ENCODE measurements around the gene PDE6C.

PDE6C gene

DNA sequence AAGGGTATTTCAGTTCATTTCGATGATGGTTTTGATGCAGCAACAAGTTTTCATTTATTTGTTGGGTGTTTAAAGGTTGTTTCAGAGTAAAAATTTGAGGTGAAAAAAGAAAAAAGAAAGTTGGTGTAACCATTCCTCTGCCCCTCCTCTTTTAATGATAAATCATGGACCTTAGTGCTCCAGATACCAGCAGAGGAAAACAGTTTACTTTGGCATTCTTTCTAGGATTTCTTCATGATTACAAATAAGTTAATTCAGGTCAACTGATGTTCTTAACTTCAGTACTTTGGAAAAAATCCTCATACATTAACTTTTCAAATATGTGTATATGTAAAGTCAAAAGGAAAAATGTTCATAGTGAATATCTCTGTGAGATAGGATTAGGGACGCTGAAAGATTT, 9.3 kb upstream of the PDE6C start:
- Histone ChIP-seq H3K36me3 (no peaks in the 10 kb centered on the region), H3K9me3 (no peaks in the 10 kb centered on the region), H3K27me3 (peaks cover 89% of the 10 kb centered on the region), H3K4me3 (ENCODE audit: low read depth in 1 of 2, low read length in 1 of 2) (no peak overlapping the region), H3K4me1 (ENCODE audit: control insufficient read depth in 1 of 2, insufficient read depth in 1 of 2, low read depth in 1 of 2, low read length in 1 of 2) (peaks cover 0 to 5% of the 10 kb centered on the region in 2 experiments), H3K27ac (no peak overlapping the region)
- TF ChIP-seq, protein P1, sequence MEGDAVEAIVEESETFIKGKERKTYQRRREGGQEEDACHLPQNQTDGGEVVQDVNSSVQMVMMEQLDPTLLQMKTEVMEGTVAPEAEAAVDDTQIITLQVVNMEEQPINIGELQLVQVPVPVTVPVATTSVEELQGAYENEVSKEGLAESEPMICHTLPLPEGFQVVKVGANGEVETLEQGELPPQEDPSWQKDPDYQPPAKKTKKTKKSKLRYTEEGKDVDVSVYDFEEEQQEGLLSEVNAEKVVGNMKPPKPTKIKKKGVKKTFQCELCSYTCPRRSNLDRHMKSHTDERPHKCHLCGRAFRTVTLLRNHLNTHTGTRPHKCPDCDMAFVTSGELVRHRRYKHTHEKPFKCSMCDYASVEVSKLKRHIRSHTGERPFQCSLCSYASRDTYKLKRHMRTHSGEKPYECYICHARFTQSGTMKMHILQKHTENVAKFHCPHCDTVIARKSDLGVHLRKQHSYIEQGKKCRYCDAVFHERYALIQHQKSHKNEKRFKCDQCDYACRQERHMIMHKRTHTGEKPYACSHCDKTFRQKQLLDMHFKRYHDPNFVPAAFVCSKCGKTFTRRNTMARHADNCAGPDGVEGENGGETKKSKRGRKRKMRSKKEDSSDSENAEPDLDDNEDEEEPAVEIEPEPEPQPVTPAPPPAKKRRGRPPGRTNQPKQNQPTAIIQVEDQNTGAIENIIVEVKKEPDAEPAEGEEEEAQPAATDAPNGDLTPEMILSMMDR (IDR thresholded peaks at IDR 0.05): no peak

DNA sequence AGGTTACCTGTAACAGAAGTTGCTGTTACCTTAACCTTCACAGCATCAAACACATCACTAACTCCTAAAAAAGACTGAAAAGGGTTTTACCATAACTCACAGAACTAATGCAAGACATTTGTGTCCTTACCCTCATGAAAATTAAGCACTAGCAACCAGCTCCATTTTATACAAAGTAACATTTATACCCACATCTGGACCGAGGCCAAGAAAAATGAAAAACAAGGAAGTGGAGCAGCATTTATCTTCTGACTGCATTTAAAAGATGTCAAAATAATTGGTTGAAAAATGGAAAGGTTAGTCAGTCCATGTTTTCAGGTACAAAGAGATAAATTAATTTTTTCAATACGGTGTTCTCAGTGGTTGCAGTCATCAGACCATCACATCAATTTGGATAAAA, 8.2 kb upstream of the PDE6C start:
- Histone ChIP-seq H3K27me3 (peaks cover 78% of the 10 kb centered on the region), H3K27ac (no peak overlapping the region), H3K9me3 (no peaks in the 10 kb centered on the region), H3K36me3 (no peaks in the 10 kb centered on the region), H3K4me3 (ENCODE audit: low read depth in 1 of 2, low read length in 1 of 2) (no peak overlapping the region), H3K4me1 (ENCODE audit: control insufficient read depth in 1 of 2, insufficient read depth in 1 of 2, low read depth in 1 of 2, low read length in 1 of 2) (peaks cover 0 to 5% of the 10 kb centered on the region in 2 experiments)
- TF ChIP-seq, protein P1 (IDR thresholded peaks at IDR 0.05): no peak

DNA sequence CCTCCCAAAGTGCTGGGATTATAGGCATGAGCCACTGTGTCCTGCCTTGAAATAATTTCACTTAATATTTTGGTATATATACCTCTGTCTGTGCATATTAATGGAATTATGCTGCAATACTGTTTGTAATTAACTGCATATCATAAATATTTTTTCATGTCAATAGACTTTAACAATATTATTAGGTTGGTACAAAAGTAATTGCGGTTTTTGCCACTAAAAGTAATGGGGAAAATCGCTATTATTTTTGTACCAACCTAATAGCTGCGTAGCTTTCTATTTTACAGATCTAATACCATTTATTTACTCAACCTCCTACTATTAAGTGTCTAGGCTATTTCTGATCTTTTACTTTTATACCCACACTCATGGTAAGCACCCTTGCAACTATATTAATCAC, 3.9 kb upstream of the PDE6C start:
- Histone ChIP-seq H3K27ac (no peak overlapping the region), H3K4me1 (ENCODE audit: control insufficient read depth in 1 of 2, insufficient read depth in 1 of 2, low read depth in 1 of 2, low read length in 1 of 2) (no peaks in the 10 kb centered on the region), H3K36me3 (no peaks in the 10 kb centered on the region), H3K27me3 (peaks cover 35% of the 10 kb centered on the region), H3K4me3 (ENCODE audit: low read depth in 1 of 2, low read length in 1 of 2) (no peak overlapping the region), H3K9me3 (no peaks in the 10 kb centered on the region)
- TF ChIP-seq, protein P1 (IDR thresholded peaks at IDR 0.05): no peak

DNA sequence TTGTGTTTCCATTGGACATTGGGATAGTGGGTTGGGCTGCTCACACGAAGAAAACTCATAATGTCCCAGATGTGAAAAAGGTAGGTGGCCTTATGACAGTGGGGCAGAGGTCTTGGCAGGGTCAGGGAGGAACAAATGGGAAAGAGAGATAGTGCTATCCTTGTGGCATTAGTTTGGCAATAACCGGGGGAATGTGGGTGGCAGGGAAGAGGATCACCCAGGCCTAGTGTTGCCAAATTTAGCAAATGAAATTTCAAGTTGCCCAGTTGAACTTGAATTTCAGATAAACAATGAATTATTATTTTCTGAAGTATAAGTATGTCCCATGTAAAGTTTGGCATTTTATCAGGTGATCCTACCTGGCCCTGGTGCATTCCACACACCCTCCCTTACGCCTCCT, 789 bp downstream of the PDE6C start:
- peaks cover 17 to 24% of the 10 kb centered on the region in 2 experiments for H3K4me1 ChIP-seq (ENCODE audit: control insufficient read depth in 1 of 2, insufficient read depth in 1 of 2, low read depth in 1 of 2, low read length in 1 of 2)
- no peaks in the 10 kb centered on the region for H3K27me3 ChIP-seq
- H3K36me3 ChIP-seq: no peaks in the 10 kb centered on the region
- H3K27ac ChIP-seq: no peak overlapping the region
- TF ChIP-seq, protein P1 (IDR thresholded peaks at IDR 0.05): no peak
- H3K9me3 ChIP-seq: no peaks in the 10 kb centered on the region
- H3K4me3 ChIP-seq (ENCODE audit: low read depth in 1 of 2, low read length in 1 of 2): no peak overlapping the region

DNA sequence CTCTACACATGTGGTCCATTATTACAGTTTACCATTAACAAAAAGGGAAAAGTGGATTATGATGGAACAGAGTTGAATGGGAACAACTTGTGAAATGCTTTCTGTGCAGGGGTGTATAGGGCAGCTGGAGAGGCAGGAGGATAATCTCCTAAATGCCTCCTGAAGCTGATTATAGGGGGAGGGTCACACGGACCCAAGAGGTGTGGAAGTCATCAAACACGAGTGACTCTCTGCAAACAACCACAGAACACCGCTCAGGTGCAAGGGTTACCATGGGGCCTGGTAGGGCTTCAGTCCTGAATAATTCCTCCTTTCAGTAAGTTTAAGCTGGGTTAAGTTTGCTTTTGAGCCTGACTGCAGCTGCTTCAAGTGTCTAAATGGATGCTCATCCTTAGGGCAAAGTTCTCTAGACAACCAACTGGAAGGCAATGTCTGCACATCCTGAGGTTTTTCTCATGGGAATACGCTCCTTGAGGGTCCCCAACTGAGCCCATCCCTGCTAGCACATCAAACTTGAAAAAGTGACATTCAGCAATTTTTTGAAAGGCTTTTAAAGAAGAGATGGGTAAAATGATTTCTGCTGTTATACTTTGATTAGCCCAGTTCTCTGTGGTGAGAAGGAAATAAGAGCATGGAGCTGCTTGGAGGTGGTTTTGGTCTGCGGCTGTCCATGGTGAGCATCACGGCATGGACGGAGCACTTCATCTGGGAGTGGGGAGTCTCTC, 1.9 kb downstream of the PDE6C start:
- H3K27me3 ChIP-seq: no peaks in the 10 kb centered on the region

More for the DNA sequence above, 1.9 kb downstream of the PDE6C start:
- TF ChIP-seq, protein P1 (IDR thresholded peaks at IDR 0.05): no peak
- no peak overlapping the region for H3K4me3 ChIP-seq (ENCODE audit: low read depth in 1 of 2, low read length in 1 of 2)
- no peaks in the 10 kb centered on the region for H3K36me3 ChIP-seq
- H3K9me3 ChIP-seq: no peaks in the 10 kb centered on the region
- H3K4me1 ChIP-seq (ENCODE audit: control insufficient read depth in 1 of 2, insufficient read depth in 1 of 2, low read depth in 1 of 2, low read length in 1 of 2): peaks cover 17 to 24% of the 10 kb centered on the region in 2 experiments
- no peak overlapping the region for H3K27ac ChIP-seq

All from neutrophil (primary cell).